ENCODE measurements around the gene KRT6C. TPM values are rescaled to one million over a fixed set of nuclear protein-coding genes. Genes with fewer than 3 reads are reported as not detected.
"Not testable (repeated sequence)": the region's sequence is repeated elsewhere in the genome, so short reads cannot be mapped to it uniquely, and the experiment has no call there.

The KRT6C gene
- total RNA-seq, 2 experiments from 2014 or later, result not detected

GRCh38 chr12:52458861-52459260, 14.7 kb downstream of the KRT6C start:
- H3K9me3 Mint-ChIP-seq, result no peaks in the 10 kb centered on the region
- intact Hi-C loops (cut with micrococcal nuclease), result no loop called here
- no peak overlapping the region for H3K27ac Mint-ChIP-seq

DNA sequence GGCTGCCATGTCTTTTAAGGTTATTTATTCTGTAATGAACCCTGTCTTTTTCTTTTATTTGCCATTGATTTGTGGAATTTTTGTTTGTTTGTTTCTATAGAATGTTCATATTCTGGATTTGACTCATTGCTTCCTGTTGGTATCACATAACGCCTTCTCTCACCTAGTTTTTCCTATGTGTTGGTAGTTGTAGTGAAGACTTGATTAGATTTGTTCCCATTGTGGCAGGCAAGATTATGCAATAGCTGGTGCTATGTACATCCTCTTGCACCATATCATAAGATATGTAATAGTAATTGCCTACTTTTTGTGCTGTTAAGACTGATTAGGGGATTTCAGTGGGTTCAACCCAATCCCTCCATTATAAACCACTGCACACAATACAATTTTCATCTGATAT, 17.8 kb downstream of the KRT6C start:
- no peaks in the 10 kb centered on the region for H3K36me3 Mint-ChIP-seq (ENCODE audit: low read depth)
- peaks cover 5% of the 10 kb centered on the region for H3K27me3 Mint-ChIP-seq
- peaks cover 5% of the 10 kb centered on the region for H3K4me1 Mint-ChIP-seq (ENCODE audit: low read depth)
- ChIA-PET POLR2A (no interaction called here), CTCF (no interaction called here)
- no peaks in the 10 kb centered on the region for H3K9me3 Mint-ChIP-seq
- no peak overlapping the region for H3K27ac Mint-ChIP-seq
- no peak for TF ChIP-seq CTCF (IDR thresholded peaks at IDR 0.05)
- ATAC-seq (no peak), DNase-seq (no peak)
- H3K4me3 Mint-ChIP-seq, result no peak overlapping the region
- intact Hi-C loops (cut with micrococcal nuclease), result no loop called here

More at GRCh38 chr12:52458861-52459260, 14.7 kb downstream of the KRT6C start:
- POLR2A ChIA-PET, result interaction anchor here (0.8 kb wide), 1 partner anchor 1602 kb away, joined by 4 read pairs; no protein-coding TSS in a partner anchor
- no peak for TF ChIP-seq CTCF (IDR thresholded peaks at IDR 0.05)
- ATAC-seq (no peak), DNase-seq (no peak)
- Mint-ChIP-seq H3K36me3 (ENCODE audit: low read depth) (no peaks in the 10 kb centered on the region), H3K27me3 (peaks cover 12% of the 10 kb centered on the region), H3K4me1 (ENCODE audit: low read depth) (peaks cover 5% of the 10 kb centered on the region), H3K4me3 (no peak overlapping the region)
- CTCF ChIA-PET, result no interaction called here

GRCh38 chr12:52454411-52455201, 19.0 kb downstream of the KRT6C start:
- ATAC-seq (no peak), DNase-seq (no peak)
- intact Hi-C loops (cut with micrococcal nuclease), result no loop called here
- Mint-ChIP-seq H3K27ac (no peak overlapping the region), H3K4me3 (no peak overlapping the region), H3K27me3 (peaks cover 4% of the 10 kb centered on the region), H3K4me1 (ENCODE audit: low read depth) (peaks cover 5% of the 10 kb centered on the region), H3K36me3 (ENCODE audit: low read depth) (no peaks in the 10 kb centered on the region), H3K9me3 (no peaks in the 10 kb centered on the region)
- ChIA-PET POLR2A (no interaction called here), CTCF (no interaction called here)
- TF ChIP-seq CTCF (IDR thresholded peaks at IDR 0.05), result no peak

- intact Hi-C loops (cut with micrococcal nuclease), result no loop called here
- TF ChIP-seq CTCF (IDR thresholded peaks at IDR 0.05), result no peak
- H3K4me1 Mint-ChIP-seq (ENCODE audit: low read depth), result peaks cover 5% of the 10 kb centered on the region
- no peaks in the 10 kb centered on the region for H3K9me3 Mint-ChIP-seq
- H3K27ac Mint-ChIP-seq, result no peak within 1 kb of the TSS
- no peak within 1 kb of the TSS for H3K4me3 Mint-ChIP-seq
- ATAC-seq, result no peak
- DNase-seq, result no peak
- ChIA-PET POLR2A (no interaction called here), CTCF (interaction anchor here (0.9 kb wide), 1 partner anchor 173 kb away, joined by 3 read pairs; no protein-coding TSS in a partner anchor)
- no peaks in the 10 kb centered on the region for H3K36me3 Mint-ChIP-seq (ENCODE audit: low read depth)
- peaks cover 2% of the 10 kb centered on the region for H3K27me3 Mint-ChIP-seq
These were observed 21.5 kb downstream of the KRT6C start, which contains the start of gene KRT6B for GRCh38 chr12:52452101-52452500. KRT6B (minus strand) TSS chr12:52452146; CDS start chr12:52452078, 68 bp downstream.

- POLR2A ChIA-PET, result no interaction called here
- CTCF ChIA-PET, result no interaction called here
- Mint-ChIP-seq H3K27ac (no peak overlapping the region), H3K4me3 (no peak overlapping the region), H3K27me3 (peaks cover 3% of the 10 kb centered on the region), H3K36me3 (ENCODE audit: low read depth) (no peaks in the 10 kb centered on the region), H3K4me1 (ENCODE audit: low read depth) (no peaks in the 10 kb centered on the region), H3K9me3 (no peaks in the 10 kb centered on the region)
- DNase-seq (no peak), ATAC-seq (no peak)
- intact Hi-C loops (cut with micrococcal nuclease), result no loop called here
- no peak for TF ChIP-seq CTCF (IDR thresholded peaks at IDR 0.05)
These were observed 25.4 kb downstream of the KRT6C start for GRCh38 chr12:52448228-52448627.

DNA sequence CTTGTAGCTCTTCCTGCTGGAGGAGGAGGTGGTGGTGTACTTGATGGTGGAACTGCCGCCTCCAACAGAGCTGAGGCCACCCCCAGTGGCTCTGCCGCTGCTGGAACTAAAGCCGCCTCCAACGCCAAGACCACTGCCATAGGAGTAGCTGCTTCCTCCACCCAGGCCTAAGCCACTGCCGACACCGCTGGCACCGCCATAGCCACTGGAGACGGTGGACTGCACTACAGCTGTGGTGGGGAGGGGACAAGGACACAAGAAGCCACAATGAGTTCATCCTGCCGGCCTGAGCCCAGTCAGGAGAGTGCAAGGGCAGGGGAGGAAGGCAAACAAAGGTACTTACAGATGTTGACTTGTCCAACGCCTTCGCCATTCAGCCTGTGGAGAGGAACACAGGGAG, 26.4 kb downstream of the KRT6C start:
- ATAC-seq; H3K27ac Mint-ChIP-seq; DNase-seq; H3K4me1 Mint-ChIP-seq (ENCODE audit: low read depth); intact Hi-C loops (cut with micrococcal nuclease); H3K9me3 Mint-ChIP-seq; H3K36me3 Mint-ChIP-seq (ENCODE audit: low read depth); POLR2A ChIA-PET; H3K27me3 Mint-ChIP-seq; H3K4me3 Mint-ChIP-seq: not testable (repeated sequence)
- CTCF ChIA-PET, result interaction anchor here (0.7 to 1.1 kb wide), 2 partner anchors 52 to 75 kb away, joined by 3 read pairs; no protein-coding TSS in a partner anchor
